Neural cell (in vitro differentiated cells): ENCODE data around the gene HNRNPUL1.

ENCODE experiments used
- EZH2 ChIP-seq: fragments of 200-600, 300-800 bp; shearing (Covaris generic), sonication (generic); IDR thresholded peaks from 2 replicates; pipeline ENCODE4 v1.6.1; 2014; ENCODE audit warnings: antibody characterized with exemption, low read length, borderline replicate concordance, mild to moderate bottlenecking; ENCODE audit not compliant: insufficient read depth, poor library complexity, severe bottlenecking
- POLR2AphosphoS5 ChIP-seq: IDR thresholded peaks from 2 replicates; pipeline ENCODE4 v1.6.1; 2012
- RAD21 ChIP-seq: fragments of 450-650 bp; conservative IDR thresholded peaks from 2 replicates; pipeline ENCODE4 v1.6.1; 2014; ENCODE audit warnings: antibody characterized with exemption, mild to moderate bottlenecking, moderate library complexity
- TAF1 ChIP-seq: IDR thresholded peaks from 2 replicates; pipeline ENCODE4 v1.6.1; 2012; ENCODE audit warnings: low read depth
- TF ChIP-seq, protein P1 (sequence below): fragments of 450-650 bp; IDR thresholded peaks from 2 replicates; pipeline ENCODE4 v1.5.1; 2014; ENCODE audit warnings: antibody characterized with exemption, mild to moderate bottlenecking, moderate library complexity; ENCODE audit not compliant: poor library complexity, severe bottlenecking
- TF ChIP-seq, protein P2 (sequence below): IDR thresholded peaks from 2 replicates; pipeline ENCODE4 v1.6.1; 2012; ENCODE audit warnings: borderline replicate concordance

DNA sequence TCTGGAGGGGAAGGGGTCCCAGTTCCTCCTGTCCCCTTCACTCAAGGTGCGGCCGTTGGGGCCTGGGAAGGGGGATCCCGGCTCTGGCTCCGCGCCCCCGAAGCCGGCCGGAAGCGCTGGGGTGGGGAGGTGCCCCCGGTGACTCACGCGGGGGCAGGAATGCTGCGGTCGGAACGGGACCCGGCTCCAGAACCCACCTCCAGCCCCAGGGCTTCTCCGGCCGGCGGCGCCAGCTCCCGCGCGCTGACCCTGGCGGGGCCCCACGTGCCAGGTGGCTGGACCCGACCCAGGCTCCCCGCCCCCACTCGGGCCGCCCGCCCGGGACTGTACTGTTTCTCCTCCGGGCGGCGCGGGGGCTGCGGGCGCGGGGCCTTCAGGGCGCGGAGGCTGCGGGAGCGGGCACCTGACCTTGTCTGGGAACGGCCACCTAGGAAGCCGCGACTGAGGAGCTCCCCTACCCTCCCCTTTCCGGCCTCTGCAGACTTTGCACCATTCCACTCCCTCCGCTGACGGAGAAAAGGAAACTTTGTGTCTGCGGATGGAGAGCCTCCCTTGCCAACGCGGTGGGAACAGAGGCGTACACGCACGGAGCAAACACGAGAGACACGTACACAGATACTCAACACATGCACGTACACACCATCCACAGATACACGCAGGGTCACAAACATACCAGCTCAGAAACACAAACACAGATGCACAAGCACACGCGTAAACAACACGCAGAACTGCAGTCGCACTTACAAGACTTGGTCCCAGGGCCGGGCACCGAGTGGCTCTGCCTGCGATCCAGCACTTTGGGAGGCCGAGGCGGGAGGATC, 37.9 kb upstream of the HNRNPUL1 start:
- TF ChIP-seq, protein P1, sequence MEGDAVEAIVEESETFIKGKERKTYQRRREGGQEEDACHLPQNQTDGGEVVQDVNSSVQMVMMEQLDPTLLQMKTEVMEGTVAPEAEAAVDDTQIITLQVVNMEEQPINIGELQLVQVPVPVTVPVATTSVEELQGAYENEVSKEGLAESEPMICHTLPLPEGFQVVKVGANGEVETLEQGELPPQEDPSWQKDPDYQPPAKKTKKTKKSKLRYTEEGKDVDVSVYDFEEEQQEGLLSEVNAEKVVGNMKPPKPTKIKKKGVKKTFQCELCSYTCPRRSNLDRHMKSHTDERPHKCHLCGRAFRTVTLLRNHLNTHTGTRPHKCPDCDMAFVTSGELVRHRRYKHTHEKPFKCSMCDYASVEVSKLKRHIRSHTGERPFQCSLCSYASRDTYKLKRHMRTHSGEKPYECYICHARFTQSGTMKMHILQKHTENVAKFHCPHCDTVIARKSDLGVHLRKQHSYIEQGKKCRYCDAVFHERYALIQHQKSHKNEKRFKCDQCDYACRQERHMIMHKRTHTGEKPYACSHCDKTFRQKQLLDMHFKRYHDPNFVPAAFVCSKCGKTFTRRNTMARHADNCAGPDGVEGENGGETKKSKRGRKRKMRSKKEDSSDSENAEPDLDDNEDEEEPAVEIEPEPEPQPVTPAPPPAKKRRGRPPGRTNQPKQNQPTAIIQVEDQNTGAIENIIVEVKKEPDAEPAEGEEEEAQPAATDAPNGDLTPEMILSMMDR = no peak
- TF ChIP-seq, protein P2, sequence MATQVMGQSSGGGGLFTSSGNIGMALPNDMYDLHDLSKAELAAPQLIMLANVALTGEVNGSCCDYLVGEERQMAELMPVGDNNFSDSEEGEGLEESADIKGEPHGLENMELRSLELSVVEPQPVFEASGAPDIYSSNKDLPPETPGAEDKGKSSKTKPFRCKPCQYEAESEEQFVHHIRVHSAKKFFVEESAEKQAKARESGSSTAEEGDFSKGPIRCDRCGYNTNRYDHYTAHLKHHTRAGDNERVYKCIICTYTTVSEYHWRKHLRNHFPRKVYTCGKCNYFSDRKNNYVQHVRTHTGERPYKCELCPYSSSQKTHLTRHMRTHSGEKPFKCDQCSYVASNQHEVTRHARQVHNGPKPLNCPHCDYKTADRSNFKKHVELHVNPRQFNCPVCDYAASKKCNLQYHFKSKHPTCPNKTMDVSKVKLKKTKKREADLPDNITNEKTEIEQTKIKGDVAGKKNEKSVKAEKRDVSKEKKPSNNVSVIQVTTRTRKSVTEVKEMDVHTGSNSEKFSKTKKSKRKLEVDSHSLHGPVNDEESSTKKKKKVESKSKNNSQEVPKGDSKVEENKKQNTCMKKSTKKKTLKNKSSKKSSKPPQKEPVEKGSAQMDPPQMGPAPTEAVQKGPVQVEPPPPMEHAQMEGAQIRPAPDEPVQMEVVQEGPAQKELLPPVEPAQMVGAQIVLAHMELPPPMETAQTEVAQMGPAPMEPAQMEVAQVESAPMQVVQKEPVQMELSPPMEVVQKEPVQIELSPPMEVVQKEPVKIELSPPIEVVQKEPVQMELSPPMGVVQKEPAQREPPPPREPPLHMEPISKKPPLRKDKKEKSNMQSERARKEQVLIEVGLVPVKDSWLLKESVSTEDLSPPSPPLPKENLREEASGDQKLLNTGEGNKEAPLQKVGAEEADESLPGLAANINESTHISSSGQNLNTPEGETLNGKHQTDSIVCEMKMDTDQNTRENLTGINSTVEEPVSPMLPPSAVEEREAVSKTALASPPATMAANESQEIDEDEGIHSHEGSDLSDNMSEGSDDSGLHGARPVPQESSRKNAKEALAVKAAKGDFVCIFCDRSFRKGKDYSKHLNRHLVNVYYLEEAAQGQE = no peak
- TF ChIP-seq RAD21 = no peak
- no peak for TF ChIP-seq EZH2
- no peak for TF ChIP-seq POLR2AphosphoS5
- TF ChIP-seq TAF1 = no peak
